ENCODE results near the gene CDC42SE2. TPM values are rescaled to one million over a fixed set of nuclear protein-coding genes. Genes with fewer than 3 reads are reported as not detected.
"Not testable (repeated sequence)": the region's sequence is repeated elsewhere in the genome, so short reads cannot be mapped to it uniquely, and the experiment has no call there.

Gene CDC42SE2
- total RNA-seq, 1 experiment from 2014 or later, result 22.5 TPM

DNA sequence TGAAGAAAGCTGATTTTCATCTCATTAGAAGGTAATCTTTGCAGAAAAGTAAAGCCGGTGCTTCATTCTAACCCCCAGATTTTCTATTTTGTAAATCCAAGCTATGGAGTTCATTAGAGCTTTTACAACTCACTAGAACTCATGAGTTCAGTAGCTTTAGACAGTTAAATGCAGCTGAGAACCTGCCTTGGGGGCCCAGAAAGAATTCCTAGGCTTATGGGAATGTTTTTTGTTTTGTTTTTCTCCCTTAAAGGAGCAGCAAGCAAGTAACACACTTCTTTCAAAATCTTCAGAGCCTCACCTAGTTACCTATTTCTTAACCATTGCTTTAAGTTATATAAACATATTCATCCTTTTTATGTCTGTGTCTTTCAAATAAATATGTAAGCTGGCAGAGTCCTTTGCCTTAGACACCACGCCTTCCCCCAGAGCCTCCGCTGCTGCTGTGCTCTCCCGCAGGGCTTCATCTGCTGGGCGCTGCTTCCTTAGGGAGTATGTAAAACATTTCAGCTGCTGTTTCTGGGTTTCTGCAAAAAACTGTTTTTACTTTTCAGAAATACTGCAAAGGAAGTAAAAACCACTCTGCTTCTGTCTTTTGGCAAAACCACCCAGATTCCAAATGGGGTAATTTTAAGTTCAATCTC lies 132.9 kb downstream of the CDC42SE2 start:
- H3K4me3 Mint-ChIP-seq, result no peak overlapping the region
- POLR2A ChIA-PET, result no interaction called here
- no peak for DNase-seq (ENCODE audit: low spot score)
- peaks cover 41% of the 10 kb centered on the region for H3K36me3 Mint-ChIP-seq
- peaks cover under 1% of the 10 kb centered on the region for H3K9me3 Mint-ChIP-seq
- no peaks in the 10 kb centered on the region for H3K4me1 Mint-ChIP-seq
- TF ChIP-seq GRHL2 (CRISPR knock-in tag; IDR thresholded peaks at IDR 0.05; ENCODE audit: insufficient replicate concordance, severe bottlenecking) (no peak), NR1H2 (CRISPR knock-in tag; IDR thresholded peaks at IDR 0.05) (no peak), PRRX2 (CRISPR knock-in tag; IDR thresholded peaks at IDR 0.05) (no peak), JAZF1 (CRISPR knock-in tag; IDR thresholded peaks at IDR 0.05) (no peak), NFE2L1 (CRISPR knock-in tag; IDR thresholded peaks at IDR 0.05) (no peak), ZNF423 (CRISPR knock-in tag; IDR thresholded peaks at IDR 0.05) (no peak), ZNF671 (CRISPR knock-in tag; IDR thresholded peaks at IDR 0.05) (no peak), TP53 (CRISPR knock-in tag; IDR thresholded peaks at IDR 0.05) (no peak)
- TF ChIP-seq, protein P1, sequence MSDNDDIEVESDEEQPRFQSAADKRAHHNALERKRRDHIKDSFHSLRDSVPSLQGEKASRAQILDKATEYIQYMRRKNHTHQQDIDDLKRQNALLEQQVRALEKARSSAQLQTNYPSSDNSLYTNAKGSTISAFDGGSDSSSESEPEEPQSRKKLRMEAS (CRISPR knock-in tag; IDR thresholded peaks at IDR 0.05), result no peak
- TF ChIP-seq, protein P2, sequence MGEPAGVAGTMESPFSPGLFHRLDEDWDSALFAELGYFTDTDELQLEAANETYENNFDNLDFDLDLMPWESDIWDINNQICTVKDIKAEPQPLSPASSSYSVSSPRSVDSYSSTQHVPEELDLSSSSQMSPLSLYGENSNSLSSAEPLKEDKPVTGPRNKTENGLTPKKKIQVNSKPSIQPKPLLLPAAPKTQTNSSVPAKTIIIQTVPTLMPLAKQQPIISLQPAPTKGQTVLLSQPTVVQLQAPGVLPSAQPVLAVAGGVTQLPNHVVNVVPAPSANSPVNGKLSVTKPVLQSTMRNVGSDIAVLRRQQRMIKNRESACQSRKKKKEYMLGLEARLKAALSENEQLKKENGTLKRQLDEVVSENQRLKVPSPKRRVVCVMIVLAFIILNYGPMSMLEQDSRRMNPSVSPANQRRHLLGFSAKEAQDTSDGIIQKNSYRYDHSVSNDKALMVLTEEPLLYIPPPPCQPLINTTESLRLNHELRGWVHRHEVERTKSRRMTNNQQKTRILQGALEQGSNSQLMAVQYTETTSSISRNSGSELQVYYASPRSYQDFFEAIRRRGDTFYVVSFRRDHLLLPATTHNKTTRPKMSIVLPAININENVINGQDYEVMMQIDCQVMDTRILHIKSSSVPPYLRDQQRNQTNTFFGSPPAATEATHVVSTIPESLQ (CRISPR knock-in tag; IDR thresholded peaks at IDR 0.05), result no peak
- TF ChIP-seq, protein P3, sequence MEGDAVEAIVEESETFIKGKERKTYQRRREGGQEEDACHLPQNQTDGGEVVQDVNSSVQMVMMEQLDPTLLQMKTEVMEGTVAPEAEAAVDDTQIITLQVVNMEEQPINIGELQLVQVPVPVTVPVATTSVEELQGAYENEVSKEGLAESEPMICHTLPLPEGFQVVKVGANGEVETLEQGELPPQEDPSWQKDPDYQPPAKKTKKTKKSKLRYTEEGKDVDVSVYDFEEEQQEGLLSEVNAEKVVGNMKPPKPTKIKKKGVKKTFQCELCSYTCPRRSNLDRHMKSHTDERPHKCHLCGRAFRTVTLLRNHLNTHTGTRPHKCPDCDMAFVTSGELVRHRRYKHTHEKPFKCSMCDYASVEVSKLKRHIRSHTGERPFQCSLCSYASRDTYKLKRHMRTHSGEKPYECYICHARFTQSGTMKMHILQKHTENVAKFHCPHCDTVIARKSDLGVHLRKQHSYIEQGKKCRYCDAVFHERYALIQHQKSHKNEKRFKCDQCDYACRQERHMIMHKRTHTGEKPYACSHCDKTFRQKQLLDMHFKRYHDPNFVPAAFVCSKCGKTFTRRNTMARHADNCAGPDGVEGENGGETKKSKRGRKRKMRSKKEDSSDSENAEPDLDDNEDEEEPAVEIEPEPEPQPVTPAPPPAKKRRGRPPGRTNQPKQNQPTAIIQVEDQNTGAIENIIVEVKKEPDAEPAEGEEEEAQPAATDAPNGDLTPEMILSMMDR (IDR thresholded peaks at IDR 0.05), result no peak
- TF ChIP-seq, protein P4, sequence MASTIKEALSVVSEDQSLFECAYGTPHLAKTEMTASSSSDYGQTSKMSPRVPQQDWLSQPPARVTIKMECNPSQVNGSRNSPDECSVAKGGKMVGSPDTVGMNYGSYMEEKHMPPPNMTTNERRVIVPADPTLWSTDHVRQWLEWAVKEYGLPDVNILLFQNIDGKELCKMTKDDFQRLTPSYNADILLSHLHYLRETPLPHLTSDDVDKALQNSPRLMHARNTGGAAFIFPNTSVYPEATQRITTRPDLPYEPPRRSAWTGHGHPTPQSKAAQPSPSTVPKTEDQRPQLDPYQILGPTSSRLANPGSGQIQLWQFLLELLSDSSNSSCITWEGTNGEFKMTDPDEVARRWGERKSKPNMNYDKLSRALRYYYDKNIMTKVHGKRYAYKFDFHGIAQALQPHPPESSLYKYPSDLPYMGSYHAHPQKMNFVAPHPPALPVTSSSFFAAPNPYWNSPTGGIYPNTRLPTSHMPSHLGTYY (CRISPR knock-in tag; IDR thresholded peaks at IDR 0.05), result no peak
- TF ChIP-seq, protein P5, sequence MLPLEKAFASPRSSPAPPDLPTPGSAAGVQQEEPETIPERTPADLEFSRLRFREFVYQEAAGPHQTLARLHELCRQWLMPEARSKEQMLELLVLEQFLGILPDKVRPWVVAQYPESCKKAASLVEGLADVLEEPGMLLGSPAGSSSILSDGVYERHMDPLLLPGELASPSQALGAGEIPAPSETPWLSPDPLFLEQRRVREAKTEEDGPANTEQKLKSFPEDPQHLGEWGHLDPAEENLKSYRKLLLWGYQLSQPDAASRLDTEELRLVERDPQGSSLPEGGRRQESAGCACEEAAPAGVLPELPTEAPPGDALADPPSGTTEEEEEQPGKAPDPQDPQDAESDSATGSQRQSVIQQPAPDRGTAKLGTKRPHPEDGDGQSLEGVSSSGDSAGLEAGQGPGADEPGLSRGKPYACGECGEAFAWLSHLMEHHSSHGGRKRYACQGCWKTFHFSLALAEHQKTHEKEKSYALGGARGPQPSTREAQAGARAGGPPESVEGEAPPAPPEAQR (CRISPR knock-in tag; IDR thresholded peaks at IDR 0.05), result no peak
- TF ChIP-seq, protein P6, sequence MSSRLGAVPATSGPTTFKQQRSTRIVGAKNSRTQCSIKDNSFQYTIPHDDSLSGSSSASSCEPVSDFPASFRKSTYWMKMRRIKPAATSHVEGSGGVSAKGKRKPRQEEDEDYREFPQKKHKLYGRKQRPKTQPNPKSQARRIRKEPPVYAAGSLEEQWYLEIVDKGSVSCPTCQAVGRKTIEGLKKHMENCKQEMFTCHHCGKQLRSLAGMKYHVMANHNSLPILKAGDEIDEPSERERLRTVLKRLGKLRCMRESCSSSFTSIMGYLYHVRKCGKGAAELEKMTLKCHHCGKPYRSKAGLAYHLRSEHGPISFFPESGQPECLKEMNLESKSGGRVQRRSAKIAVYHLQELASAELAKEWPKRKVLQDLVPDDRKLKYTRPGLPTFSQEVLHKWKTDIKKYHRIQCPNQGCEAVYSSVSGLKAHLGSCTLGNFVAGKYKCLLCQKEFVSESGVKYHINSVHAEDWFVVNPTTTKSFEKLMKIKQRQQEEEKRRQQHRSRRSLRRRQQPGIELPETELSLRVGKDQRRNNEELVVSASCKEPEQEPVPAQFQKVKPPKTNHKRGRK (CRISPR knock-in tag; IDR thresholded peaks at IDR 0.05; ENCODE audit: borderline replicate concordance), result no peak
- CTCF ChIA-PET, result interaction anchor here (1.0 kb wide), 1 partner anchor 15 kb away, joined by 4 read pairs; no protein-coding TSS in a partner anchor
- no peak for ATAC-seq
- H3K27ac Mint-ChIP-seq, result no peak overlapping the region
- no peaks in the 10 kb centered on the region for H3K27me3 Mint-ChIP-seq (ENCODE audit: low read depth)

DNA sequence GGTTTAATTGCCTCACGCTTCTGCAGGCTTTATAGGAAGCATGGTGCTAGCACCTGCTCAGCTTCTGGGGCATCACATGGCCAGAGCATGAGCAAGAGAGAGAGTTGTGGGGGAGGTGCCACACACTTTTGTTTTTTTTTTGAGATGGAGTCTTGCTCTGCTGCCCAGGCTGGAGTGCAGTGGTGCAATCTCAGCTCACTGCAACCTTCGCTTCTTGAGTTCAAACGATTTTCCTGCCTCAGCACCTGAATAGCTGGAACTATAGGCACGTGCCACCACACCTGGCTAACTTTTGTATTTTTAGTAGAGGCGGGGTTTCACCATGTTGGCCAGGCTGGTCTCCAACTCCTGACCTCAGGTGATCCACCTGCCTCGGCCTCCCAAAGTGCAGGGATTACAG lies 135.2 kb downstream of the CDC42SE2 start:
- ATAC-seq; DNase-seq (ENCODE audit: low spot score); CTCF ChIA-PET; H3K27ac Mint-ChIP-seq; H3K27me3 Mint-ChIP-seq (ENCODE audit: low read depth); H3K4me3 Mint-ChIP-seq; POLR2A ChIA-PET; H3K4me1 Mint-ChIP-seq: not testable (repeated sequence)
- peaks cover 42% of the 10 kb centered on the region for H3K36me3 Mint-ChIP-seq
- 0 out of 2 replicates have a peak, but pooled peaks have one; percentile 36 for TF ChIP-seq ZNF121 (CRISPR knock-in tag; IDR thresholded peaks at IDR 0.05)
- peaks cover 14% of the 10 kb centered on the region for H3K9me3 Mint-ChIP-seq
